Measurements from ENCODE around the gene SYAP1. TPM values are rescaled to one million over a fixed set of nuclear protein-coding genes. Genes with fewer than 3 reads are reported as not detected.

The SYAP1 gene
- total and polyA plus RNA-seq, 2 of the 8 experiments (the other 6 are each of a cell fraction or from before 2014, with no cell fraction given): 2.9 to 20.3 TPM

- Histone ChIP-seq H2BK20ac (ENCODE audit: low read length) (no peak overlapping the region), H3K79me1 (ENCODE audit: low read depth, low read length) (no peaks in the 10 kb centered on the region), H2BK120ac (replicated peaks; ENCODE audit: low read depth, low read length) (no peak overlapping the region), H4K20me1 (replicated peaks in 1 of 2; ENCODE audit: control insufficient read depth in 1 of 2, insufficient read depth in 2 of 2, low read length in 2 of 2) (peaks cover 0 to 5% of the 10 kb centered on the region in 2 experiments), H4K5ac (ENCODE audit: insufficient read length, low read depth, low read length) (no peak overlapping the region), H4K8ac (ENCODE audit: extremely low read depth, insufficient read depth, low read length) (no peak overlapping the region), H2BK5ac (ENCODE audit: low read depth, low read length) (no peak overlapping the region), H2BK12ac (ENCODE audit: low read depth, low read length) (no peak overlapping the region), H3K18ac (ENCODE audit: extremely low read depth, low read length) (no peak overlapping the region), H3K4me3 (ENCODE audit: extremely low read depth in 1 of 4, insufficient read depth in 2 of 4, low read depth in 3 of 4, low read length in 4 of 4) (no peak overlapping the region), H3K4me1 (replicated peaks in 1 of 4; ENCODE audit: control insufficient read depth in 3 of 4, insufficient read depth in 4 of 4, low read length in 3 of 4) (no peaks in the 10 kb centered on the region), H3K56ac (replicated peaks; ENCODE audit: insufficient read length, low read depth, low read length) (no peak overlapping the region), H3K9ac (replicated peaks in 1 of 4; ENCODE audit: extremely low read depth in 1 of 4, low read depth in 3 of 4, low read length in 3 of 4) (no peak overlapping the region), H3K27ac (ENCODE audit: low read depth, low read length) (no peak overlapping the region), H4K91ac (replicated peaks; ENCODE audit: insufficient read length, low read length) (no peak overlapping the region), H3K23ac (ENCODE audit: insufficient read length) (no peak overlapping the region), H3K4ac (replicated peaks; ENCODE audit: insufficient read length, low read depth, low read length) (no peak overlapping the region), H3K79me2 (ENCODE audit: control insufficient read depth in 1 of 2, insufficient read depth in 2 of 2, low read length in 2 of 2) (no peaks in the 10 kb centered on the region), H3K4me2 (ENCODE audit: insufficient read depth in 1 of 2, low read depth in 2 of 2, low read length in 2 of 2) (no peak overlapping the region), H3K36me3 (ENCODE audit: control insufficient read depth in 2 of 4, insufficient read depth in 4 of 4, low read length in 3 of 4) (peaks cover 10 to 41% (median 23%) of the 10 kb centered on the region in 4 experiments; a peak in 6 of 8 replicates), H2AK5ac (ENCODE audit: low read depth, low read length) (no peak overlapping the region), H2AFZ (ENCODE audit: low read length) (no peak overlapping the region), H3K27me3 (replicated peaks in 1 of 4; ENCODE audit: control insufficient read depth in 3 of 4, extremely low read depth in 1 of 4, insufficient read depth in 3 of 4, low read length in 3 of 4) (no peaks in the 10 kb centered on the region), H3K23me2 (ENCODE audit: low read depth, low read length) (no peaks in the 10 kb centered on the region), H3K14ac (ENCODE audit: insufficient read length) (no peak overlapping the region), H3K9me3 (ENCODE audit: insufficient read depth in 2 of 2, low read depth in 1 of 2, low read length in 1 of 2) (no peaks in the 10 kb centered on the region), H2BK15ac (ENCODE audit: low read length) (no peak overlapping the region)
- no peak for TF ChIP-seq KDM4A (IDR thresholded peaks at IDR 0.05; ENCODE audit: low read depth, low read length, severe bottlenecking)
- no peak for TF ChIP-seq CHD1 (IDR thresholded peaks at IDR 0.05; ENCODE audit: low read depth, low read length)
- 94% methylated on average over 2 of the region's 5 CpGs; no CpG with 5 or more reads in 1 of the 2 experiments for WGBS, 2 experiments (ENCODE audit: extremely low coverage in 1 of 2, insufficient coverage in 1 of 2, insufficient read length in 1 of 2, insufficient replicate concordance in 2 of 2, low coverage in 1 of 2, low lambda C conversion rate in 2 of 2, missing lambda C conversion rate in 1 of 2)
- DNase-seq (ENCODE audit: low read depth in 1 of 2, low spot score in 2 of 2): no peak
- no peak for FAIRE-seq
- ChIA-PET POLR2A (ENCODE audit: partially characterized antibody) (no interaction called here), CTCF (ENCODE audit: partially characterized antibody) (no interaction called here)
These were observed 29.0 kb downstream of the SYAP1 start for GRCh38 chrX:16748425-16748824.
